ENCODE results near the gene SLC22A23. TPM values are rescaled to one million over a fixed set of nuclear protein-coding genes. Genes with fewer than 3 reads are reported as not detected.

The SLC22A23 gene
- total RNA-seq, 1 donor from 2014 or later, result 3.6 TPM

DNA sequence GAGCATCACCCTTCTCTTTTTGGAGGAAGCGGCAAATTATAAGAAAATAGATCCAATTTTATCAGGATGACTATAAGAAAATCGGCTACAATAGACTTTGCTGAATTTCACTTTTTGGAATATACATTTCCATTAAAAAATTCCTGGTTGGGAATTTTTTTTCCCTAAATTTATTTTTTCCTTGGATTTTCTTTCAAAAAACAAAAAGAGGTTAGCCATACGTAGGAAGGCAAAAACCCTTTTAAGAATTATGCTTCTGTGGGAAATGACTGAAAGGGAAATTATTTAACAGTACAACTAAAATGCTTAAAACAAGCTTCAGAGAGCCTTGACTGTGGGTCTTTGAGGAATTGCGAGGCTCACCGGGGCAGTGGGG lies 86.9 kb downstream of the SLC22A23 start:
- peaks cover 2% of the 10 kb centered on the region for H3K27me3 ChIP-seq (ENCODE audit: control insufficient read depth, insufficient read depth, low read length)
- no peak overlapping the region for H3K4me3 ChIP-seq (ENCODE audit: low read depth, low read length)
- DNase-seq (ENCODE audit: low read depth), result no peak
- H3K36me3 ChIP-seq (ENCODE audit: control insufficient read depth, insufficient read depth, low read length), result no peaks in the 10 kb centered on the region
- TF ChIP-seq, protein P1, sequence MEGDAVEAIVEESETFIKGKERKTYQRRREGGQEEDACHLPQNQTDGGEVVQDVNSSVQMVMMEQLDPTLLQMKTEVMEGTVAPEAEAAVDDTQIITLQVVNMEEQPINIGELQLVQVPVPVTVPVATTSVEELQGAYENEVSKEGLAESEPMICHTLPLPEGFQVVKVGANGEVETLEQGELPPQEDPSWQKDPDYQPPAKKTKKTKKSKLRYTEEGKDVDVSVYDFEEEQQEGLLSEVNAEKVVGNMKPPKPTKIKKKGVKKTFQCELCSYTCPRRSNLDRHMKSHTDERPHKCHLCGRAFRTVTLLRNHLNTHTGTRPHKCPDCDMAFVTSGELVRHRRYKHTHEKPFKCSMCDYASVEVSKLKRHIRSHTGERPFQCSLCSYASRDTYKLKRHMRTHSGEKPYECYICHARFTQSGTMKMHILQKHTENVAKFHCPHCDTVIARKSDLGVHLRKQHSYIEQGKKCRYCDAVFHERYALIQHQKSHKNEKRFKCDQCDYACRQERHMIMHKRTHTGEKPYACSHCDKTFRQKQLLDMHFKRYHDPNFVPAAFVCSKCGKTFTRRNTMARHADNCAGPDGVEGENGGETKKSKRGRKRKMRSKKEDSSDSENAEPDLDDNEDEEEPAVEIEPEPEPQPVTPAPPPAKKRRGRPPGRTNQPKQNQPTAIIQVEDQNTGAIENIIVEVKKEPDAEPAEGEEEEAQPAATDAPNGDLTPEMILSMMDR (IDR thresholded peaks at IDR 0.05; ENCODE audit: insufficient read depth, low read length, poor library complexity, severe bottlenecking), result no peak

DNA sequence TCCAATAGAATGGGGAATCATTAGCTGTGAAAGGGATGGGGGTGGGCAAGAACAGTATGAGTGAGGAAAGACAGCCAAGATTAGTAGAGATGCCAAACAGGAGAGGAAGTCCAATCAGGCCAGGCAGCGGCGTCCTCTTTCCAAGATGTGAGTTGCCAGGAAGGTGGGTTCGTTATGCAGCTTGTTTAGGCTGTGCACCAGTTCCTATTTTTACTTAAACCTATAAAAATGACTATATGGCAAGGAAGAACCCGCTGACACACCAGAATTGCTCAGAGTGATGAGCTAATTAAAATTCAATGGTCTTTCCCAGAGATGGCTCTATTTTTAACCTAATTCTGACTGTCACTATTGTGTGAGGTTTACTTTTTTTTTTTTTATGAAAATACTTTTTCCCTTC lies 88.2 kb downstream of the SLC22A23 start:
- DNase-seq (ENCODE audit: low read depth), result no peak
- peaks cover 4% of the 10 kb centered on the region for H3K27me3 ChIP-seq (ENCODE audit: control insufficient read depth, insufficient read depth, low read length)
- H3K4me3 ChIP-seq (ENCODE audit: low read depth, low read length), result no peak overlapping the region
- H3K36me3 ChIP-seq (ENCODE audit: control insufficient read depth, insufficient read depth, low read length), result no peaks in the 10 kb centered on the region
- TF ChIP-seq, protein P1 (IDR thresholded peaks at IDR 0.05; ENCODE audit: insufficient read depth, low read length, poor library complexity, severe bottlenecking), result no peak

GRCh38 chr6:3367630-3368029 lies 89.2 kb downstream of the SLC22A23 start:
- Histone ChIP-seq H3K36me3 (ENCODE audit: control insufficient read depth, insufficient read depth, low read length) (no peaks in the 10 kb centered on the region), H3K27me3 (ENCODE audit: control insufficient read depth, insufficient read depth, low read length) (peaks cover 4% of the 10 kb centered on the region), H3K4me3 (ENCODE audit: low read depth, low read length) (no peak overlapping the region)
- TF ChIP-seq, protein P1 (IDR thresholded peaks at IDR 0.05; ENCODE audit: insufficient read depth, low read length, poor library complexity, severe bottlenecking), result no peak
- DNase-seq (ENCODE audit: low read depth), result no peak

DNA sequence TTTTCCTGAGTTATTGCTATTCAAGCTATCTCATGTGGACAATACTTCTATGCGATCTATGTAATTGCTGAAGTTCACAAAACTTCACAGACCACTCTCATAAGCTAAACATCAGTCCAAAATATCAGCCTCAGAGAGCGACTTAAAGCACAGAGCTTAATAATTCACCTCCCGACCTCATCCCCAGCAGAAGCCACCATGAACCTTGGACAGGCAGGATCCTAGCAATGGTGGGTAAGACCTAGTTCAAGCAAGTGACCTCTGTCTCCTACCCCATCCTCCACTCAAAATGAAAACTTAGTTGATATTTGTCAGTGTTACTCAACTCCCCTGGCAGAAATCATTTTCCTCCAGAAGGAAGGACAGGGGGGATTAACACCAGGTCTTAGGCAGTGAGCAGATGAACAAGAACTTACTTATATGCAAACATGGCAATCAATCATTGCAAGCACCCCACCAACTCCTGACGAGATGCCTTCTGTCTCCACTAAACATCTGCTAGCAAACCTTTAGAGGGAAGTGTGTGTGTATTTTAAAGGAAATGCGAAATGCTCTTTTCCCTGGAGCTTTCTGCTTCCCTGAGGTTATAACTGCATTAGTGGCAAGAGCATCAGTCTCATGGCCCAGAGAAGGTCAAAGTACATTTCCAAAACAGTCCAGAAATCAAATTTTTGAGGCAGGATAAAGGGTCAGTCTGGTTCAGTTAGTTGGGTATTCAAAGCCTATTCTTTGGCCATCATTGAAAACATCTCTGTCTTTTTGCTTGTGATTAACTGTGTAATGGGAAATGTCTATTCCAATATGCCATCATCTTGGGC lies 90.0 kb downstream of the SLC22A23 start:
- Histone ChIP-seq H3K27me3 (ENCODE audit: control insufficient read depth, insufficient read depth, low read length) (peaks cover 4% of the 10 kb centered on the region), H3K36me3 (ENCODE audit: control insufficient read depth, insufficient read depth, low read length) (no peaks in the 10 kb centered on the region), H3K4me3 (ENCODE audit: low read depth, low read length) (no peak overlapping the region)
- no peak for DNase-seq (ENCODE audit: low read depth)
- TF ChIP-seq, protein P1 (IDR thresholded peaks at IDR 0.05; ENCODE audit: insufficient read depth, low read length, poor library complexity, severe bottlenecking), result no peak

- DNase-seq (ENCODE audit: low read depth), result no peak
- TF ChIP-seq, protein P1 (IDR thresholded peaks at IDR 0.05; ENCODE audit: insufficient read depth, low read length, poor library complexity, severe bottlenecking), result no peak
- Histone ChIP-seq H3K4me3 (ENCODE audit: low read depth, low read length) (no peak overlapping the region), H3K36me3 (ENCODE audit: control insufficient read depth, insufficient read depth, low read length) (no peaks in the 10 kb centered on the region), H3K27me3 (ENCODE audit: control insufficient read depth, insufficient read depth, low read length) (peaks cover 2% of the 10 kb centered on the region)
These were observed 92.5 kb downstream of the SLC22A23 start for GRCh38 chr6:3364391-3364790.
